ENCODE measurements around the gene SFTPA2.
A peak's percentile ranks its signal among the peaks of the same experiment; 100 is the strongest.
"Not testable (repeated sequence)": the region's sequence is repeated elsewhere in the genome, so short reads cannot be mapped to it uniquely, and the experiment has no call there.

The SFTPA2 gene

GRCh38 chr10:79560160-79560709 lies at the start of gene SFTPA2:
Gene SFTPA2, minus strand, starts transcription at chr10:79560407. Its CDS starts 924 bp downstream, at chr10:79559483.
- intact Hi-C loops (cut with DNase I): no loop called here
- no peak for DNase-seq

DNA sequence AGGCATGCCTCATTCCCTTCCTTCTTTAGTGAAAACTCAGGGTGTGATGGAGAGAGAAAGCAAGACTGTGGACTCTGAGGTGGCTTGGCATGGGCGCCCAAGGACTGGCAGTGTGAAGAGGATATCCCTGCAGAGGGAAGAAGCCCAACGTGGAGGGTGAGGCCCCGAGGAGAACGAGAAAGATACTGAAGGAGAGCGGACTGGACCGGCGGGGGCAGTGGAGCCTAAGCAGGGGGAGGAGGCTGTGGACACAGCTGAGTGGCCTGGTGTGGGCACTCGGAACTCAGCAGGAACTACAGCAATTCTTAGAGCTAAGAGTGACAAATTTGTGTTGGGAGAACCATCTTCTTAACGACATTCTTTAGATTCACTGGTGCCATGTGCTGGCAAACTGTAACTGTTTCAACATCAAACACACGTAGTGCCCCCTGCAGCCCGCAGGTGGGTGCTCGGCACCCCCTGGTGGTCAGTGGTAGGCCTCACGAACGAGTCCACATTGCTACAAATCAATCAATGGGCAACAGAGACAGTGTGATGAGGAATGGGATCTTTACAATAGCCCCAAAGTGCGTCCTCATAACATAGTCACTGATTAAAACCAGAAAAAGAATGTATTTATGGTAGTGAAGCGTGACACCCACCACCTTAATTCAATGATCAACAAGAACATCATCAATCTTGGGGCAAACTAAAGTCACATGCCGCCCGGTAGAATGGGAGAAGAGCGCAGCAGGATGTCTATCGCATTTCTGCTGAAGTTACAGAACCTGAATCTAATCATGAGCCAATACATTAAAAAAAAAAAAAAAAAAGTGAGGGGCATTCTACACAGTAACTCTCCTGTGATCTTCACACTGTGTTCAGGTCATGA lies 48.5 kb upstream of the SFTPA2 start:
- intact Hi-C loops (cut with DNase I): no loop called here
- DNase-seq: peak in 22 of 42 donors; percentile 6 to 60 (median 22)

- intact Hi-C loops (cut with DNase I): no loop called here
- DNase-seq: no peak
Observed at GRCh38 chr10:79605308-79605707, 45.1 kb upstream of the SFTPA2 start.

DNA sequence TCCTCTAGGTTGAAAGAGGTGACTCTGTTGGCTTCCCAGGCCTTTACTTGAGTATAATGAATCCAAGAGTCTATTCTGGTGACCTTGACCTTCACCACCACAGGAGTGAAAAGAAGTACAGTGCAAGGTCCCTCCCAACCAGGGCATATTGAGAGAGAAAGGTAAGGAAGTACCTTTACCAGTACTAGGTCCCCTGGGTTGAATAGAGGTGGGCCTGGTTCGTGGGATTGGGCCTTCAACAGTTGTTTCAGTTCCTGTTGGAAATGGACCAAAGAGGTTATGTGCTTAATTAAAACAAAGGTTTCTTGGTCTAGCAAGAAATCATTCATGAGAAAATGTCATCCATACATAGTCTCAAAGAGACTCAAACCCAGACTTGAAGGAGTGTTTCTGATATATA lies 44.1 kb upstream of the SFTPA2 start:
- no peak for DNase-seq
- intact Hi-C loops (cut with DNase I): no loop called here

DNA sequence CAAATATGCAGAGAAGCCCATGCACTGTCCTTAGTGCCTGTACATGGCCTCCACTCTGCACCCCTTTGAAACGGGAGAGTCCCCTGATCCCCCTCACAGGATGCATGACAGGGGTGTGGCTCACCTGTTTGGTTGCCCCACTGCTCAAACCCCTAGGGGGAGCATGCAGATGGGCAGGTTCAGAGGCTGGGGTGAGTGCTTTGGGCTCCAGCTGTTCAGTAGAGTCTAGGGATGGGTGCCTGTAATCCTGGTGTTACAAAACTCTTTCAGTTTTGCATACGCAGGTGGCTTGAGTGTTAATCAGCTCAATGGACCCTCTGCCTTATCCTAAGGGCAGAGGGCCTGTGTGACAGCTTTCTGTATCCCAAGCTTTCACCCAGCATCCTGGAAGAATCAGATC lies 42.7 kb upstream of the SFTPA2 start:
- no peak for DNase-seq
- intact Hi-C loops (cut with DNase I): no loop called here

- DNase-seq: no peak
- intact Hi-C loops (cut with DNase I): no loop called here
Observed at GRCh38 chr10:79601939-79602338, 41.7 kb upstream of the SFTPA2 start.

GRCh38 chr10:79599644-79600043 lies 39.4 kb upstream of the SFTPA2 start:
- intact Hi-C loops (cut with DNase I); DNase-seq: not testable (repeated sequence)

DNA sequence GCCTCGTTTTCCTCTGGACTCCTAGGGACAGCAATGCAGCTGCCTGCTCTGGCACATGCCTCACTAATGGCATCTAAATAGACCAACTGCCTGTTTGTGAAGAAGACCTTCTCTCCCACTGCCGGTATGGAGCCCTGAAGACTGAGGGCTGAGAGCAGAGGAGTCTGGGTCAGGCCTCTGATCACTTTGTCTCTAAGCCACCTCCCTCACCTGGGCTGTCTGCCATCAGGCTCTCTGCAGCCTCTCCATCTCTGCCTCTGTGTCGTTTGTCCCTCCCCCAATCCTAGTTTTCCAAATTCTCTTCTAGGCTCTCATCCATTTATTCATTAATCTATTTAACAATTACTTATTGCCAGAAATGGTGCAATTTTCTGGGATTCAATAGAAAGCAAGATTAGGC lies 35.3 kb upstream of the SFTPA2 start:
- DNase-seq: no peak
- intact Hi-C loops (cut with DNase I): no loop called here

GRCh38 chr10:79594565-79594964 lies 34.4 kb upstream of the SFTPA2 start:
- intact Hi-C loops (cut with DNase I); DNase-seq: not testable (repeated sequence)

DNA sequence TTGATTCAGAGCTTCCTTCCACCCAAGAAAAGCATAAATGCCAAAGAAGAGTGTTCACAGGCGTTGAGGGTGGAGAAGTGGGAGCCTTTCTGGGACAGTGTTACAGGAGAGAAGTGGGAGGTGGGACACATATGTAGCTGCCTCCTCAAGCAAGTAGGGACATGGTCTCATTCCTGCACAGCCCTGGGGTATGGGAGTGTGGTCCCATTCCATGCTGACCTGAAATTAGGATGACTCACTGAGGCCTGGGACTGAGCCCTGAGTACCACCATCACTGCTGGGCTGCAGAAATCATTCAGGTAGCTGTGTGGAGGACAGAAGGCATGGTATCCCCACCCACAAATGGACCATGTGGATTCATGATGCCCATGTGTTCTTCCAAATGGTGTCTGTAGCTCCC lies 33.2 kb upstream of the SFTPA2 start:
- intact Hi-C loops (cut with DNase I): no loop called here
- no peak for DNase-seq

GRCh38 chr10:79588800-79589199 lies 28.6 kb upstream of the SFTPA2 start:
- intact Hi-C loops (cut with DNase I): no loop called here

DNA sequence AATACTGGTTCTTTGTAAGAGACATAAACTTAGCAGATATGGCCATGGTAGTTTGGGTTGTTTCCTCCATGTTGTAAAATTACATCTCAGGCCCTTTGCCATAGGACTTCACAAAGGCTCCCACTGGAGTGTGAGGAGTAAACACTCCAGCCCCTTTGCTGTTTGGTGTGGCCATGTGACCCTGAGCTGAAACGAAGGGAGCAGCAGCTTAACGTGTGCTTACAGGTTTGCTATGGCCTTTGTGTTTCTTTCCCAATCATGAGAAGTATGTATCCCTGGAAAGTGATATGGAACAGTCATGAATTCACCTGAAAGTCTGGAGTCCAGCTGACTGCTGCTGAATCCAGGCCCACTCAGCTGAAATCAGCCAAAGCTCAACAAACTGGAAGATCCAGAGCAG lies 26.7 kb upstream of the SFTPA2 start:
- intact Hi-C loops (cut with DNase I): no loop called here
- DNase-seq: no peak

More at GRCh38 chr10:79588800-79589199, 28.6 kb upstream of the SFTPA2 start:
- no peak for DNase-seq

GRCh38 chr10:79585870-79586527 lies 25.8 kb upstream of the SFTPA2 start:
- intact Hi-C loops (cut with DNase I): no loop called here
- DNase-seq: no peak

- intact Hi-C loops (cut with DNase I): no loop called here
- DNase-seq: no peak
Observed at GRCh38 chr10:79583488-79584024, 23.3 kb upstream of the SFTPA2 start.

DNA sequence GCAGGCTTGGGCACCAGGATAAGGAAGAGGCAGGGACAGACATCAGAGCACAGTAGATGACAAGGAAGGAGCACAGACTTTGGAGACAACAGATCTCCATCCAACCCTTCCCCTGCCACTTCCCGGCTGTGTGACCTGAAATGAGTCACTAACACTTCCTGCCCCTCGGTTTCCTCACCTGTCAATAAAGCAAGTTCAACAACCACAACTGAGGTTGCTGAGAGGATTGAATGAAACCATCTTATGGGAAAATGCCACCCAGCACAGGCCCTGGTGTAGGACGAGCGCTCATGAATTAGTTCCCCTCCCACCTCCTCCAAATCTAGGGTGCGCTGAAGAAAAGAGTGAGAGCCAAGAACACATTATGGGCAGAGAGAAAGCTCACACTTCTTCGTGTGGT lies 22.7 kb upstream of the SFTPA2 start:
- DNase-seq; intact Hi-C loops (cut with DNase I): not testable (repeated sequence)

- intact Hi-C loops (cut with DNase I): no loop called here
- no peak for DNase-seq
Observed at GRCh38 chr10:79582096-79582495, 21.9 kb upstream of the SFTPA2 start.

DNA sequence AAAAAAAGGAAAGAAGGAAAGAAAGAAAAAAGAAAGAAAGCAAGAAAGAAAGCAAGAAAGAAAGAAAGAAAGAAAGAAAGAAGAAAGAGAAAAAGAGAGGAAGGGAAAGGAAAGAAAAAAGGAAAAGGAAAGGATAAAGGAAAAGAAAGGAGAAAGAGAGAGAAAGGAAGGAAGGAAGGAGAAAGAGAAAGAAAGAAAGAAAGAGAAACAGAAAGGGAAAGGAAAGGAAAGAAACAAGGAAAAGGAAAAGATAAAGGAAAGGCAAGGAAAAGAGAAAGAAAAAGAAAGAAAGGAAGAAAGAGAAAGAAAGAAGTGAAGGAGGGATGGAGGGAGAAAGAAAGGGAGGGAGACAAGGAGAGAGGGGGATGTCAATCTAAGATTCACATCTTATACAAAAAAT lies 20.8 kb upstream of the SFTPA2 start:
- no peak for DNase-seq
- intact Hi-C loops (cut with DNase I): no loop called here

- no peak for DNase-seq
- intact Hi-C loops (cut with DNase I): no loop called here
Observed at GRCh38 chr10:79579361-79579760, 19.2 kb upstream of the SFTPA2 start.

GRCh38 chr10:79570624-79571023 lies 10.4 kb upstream of the SFTPA2 start:
- DNase-seq; intact Hi-C loops (cut with DNase I): not testable (repeated sequence)

- DNase-seq: no peak
- intact Hi-C loops (cut with DNase I): no loop called here
Observed at GRCh38 chr10:79563426-79563825, 3.2 kb upstream of the SFTPA2 start.

Measured in head of caudate nucleus (tissue), 42 donors.